Measurements from ENCODE around the gene MAB21L4.

Gene MAB21L4

GRCh38 chr2:240895656-240896388, at the start of gene MAB21L4:
Gene MAB21L4, minus strand, starts transcription at chr2:240896156. Its CDS starts 159 bp downstream, at chr2:240895997.
- no peak for DNase-seq

GRCh38 chr2:240936106-240936505, 40.1 kb upstream of the MAB21L4 start:
- no peak for DNase-seq

GRCh38 chr2:240935103-240935876, 39.3 kb upstream of the MAB21L4 start:
- DNase-seq = no peak

- DNase-seq = no peak
These were observed 38.7 kb upstream of the MAB21L4 start for GRCh38 chr2:240934701-240935102.

GRCh38 chr2:240933966-240934700, 38.2 kb upstream of the MAB21L4 start:
- DNase-seq = no peak

- no peak for DNase-seq
These were observed 37.4 kb upstream of the MAB21L4 start for GRCh38 chr2:240933048-240933965.

- no peak for DNase-seq
These were observed 36.7 kb upstream of the MAB21L4 start for GRCh38 chr2:240932724-240933047.

GRCh38 chr2:240932001-240932723, 36.2 kb upstream of the MAB21L4 start:
- DNase-seq = no peak

- no peak for DNase-seq
These were observed 35.5 kb upstream of the MAB21L4 start for GRCh38 chr2:240931319-240931949.

GRCh38 chr2:240930631-240931318, 34.8 kb upstream of the MAB21L4 start:
- DNase-seq = no peak

- no peak for DNase-seq
These were observed 34.2 kb upstream of the MAB21L4 start for GRCh38 chr2:240930096-240930630.

- DNase-seq = no peak
These were observed 33.6 kb upstream of the MAB21L4 start for GRCh38 chr2:240929364-240930095.

GRCh38 chr2:240928476-240929363, 32.8 kb upstream of the MAB21L4 start:
- DNase-seq = no peak

- DNase-seq = no peak
These were observed 31.4 kb upstream of the MAB21L4 start for GRCh38 chr2:240927390-240927781.

- peak; percentile 17 for DNase-seq
These were observed 30.8 kb upstream of the MAB21L4 start for GRCh38 chr2:240926516-240927389.

GRCh38 chr2:240925568-240926515, 29.9 kb upstream of the MAB21L4 start:
- peak; percentile 15 for DNase-seq
